ENCODE results near the gene MESP2.

The MESP2 gene

DNA sequence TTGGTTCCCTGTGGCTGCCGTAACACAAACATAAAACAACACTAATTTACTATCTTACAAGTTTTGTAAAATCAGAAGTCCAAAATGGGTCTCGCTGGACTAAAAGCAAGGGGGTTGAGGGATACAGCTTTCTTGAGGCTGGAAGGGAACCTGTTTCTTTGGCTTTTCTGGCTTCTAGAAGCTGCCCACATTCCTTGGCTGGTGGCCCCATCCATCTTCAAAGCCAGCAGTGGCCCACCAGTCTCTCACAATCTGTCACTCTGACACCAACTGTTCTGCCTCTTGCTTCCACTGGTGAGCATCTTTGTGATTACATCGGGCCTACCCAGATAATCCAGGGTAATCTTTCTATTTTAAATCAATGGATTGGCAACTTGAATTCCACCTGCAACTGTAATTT lies 39.6 kb downstream of the MESP2 start:
- Histone ChIP-seq H3K4me3 (ENCODE audit: low read length) (no peak overlapping the region), H3K9me3 (ENCODE audit: control insufficient read depth, insufficient read depth, low read length) (no peaks in the 10 kb centered on the region), H3K36me3 (ENCODE audit: control insufficient read depth, low read length) (no peaks in the 10 kb centered on the region), H3K4me2 (ENCODE audit: low read length) (no peak overlapping the region), H3K9me2 (replicated peaks; ENCODE audit: control insufficient read depth, low read length) (no peaks in the 10 kb centered on the region), H3K79me2 (ENCODE audit: control insufficient read depth, low read length) (no peaks in the 10 kb centered on the region), H4K20me1 (ENCODE audit: control insufficient read depth, insufficient read depth, low read depth, low read length) (no peaks in the 10 kb centered on the region), H3K27ac (ENCODE audit: low read depth, low read length) (no peak overlapping the region), H3K27me3 (ENCODE audit: control insufficient read depth, low read length) (peaks cover 13% of the 10 kb centered on the region), H3F3A (ENCODE audit: control insufficient read depth, insufficient read depth) (no peaks in the 10 kb centered on the region), H3K4me1 (ENCODE audit: control insufficient read depth, low read length) (no peaks in the 10 kb centered on the region)
- TF ChIP-seq, protein P1, sequence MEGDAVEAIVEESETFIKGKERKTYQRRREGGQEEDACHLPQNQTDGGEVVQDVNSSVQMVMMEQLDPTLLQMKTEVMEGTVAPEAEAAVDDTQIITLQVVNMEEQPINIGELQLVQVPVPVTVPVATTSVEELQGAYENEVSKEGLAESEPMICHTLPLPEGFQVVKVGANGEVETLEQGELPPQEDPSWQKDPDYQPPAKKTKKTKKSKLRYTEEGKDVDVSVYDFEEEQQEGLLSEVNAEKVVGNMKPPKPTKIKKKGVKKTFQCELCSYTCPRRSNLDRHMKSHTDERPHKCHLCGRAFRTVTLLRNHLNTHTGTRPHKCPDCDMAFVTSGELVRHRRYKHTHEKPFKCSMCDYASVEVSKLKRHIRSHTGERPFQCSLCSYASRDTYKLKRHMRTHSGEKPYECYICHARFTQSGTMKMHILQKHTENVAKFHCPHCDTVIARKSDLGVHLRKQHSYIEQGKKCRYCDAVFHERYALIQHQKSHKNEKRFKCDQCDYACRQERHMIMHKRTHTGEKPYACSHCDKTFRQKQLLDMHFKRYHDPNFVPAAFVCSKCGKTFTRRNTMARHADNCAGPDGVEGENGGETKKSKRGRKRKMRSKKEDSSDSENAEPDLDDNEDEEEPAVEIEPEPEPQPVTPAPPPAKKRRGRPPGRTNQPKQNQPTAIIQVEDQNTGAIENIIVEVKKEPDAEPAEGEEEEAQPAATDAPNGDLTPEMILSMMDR (IDR thresholded peaks at IDR 0.05; ENCODE audit: low read depth, low read length, poor library complexity, severe bottlenecking) = no peak
- TF ChIP-seq EZH2phosphoT487 (IDR thresholded peaks at IDR 0.05; ENCODE audit: borderline replicate concordance, low read length) = no peak

GRCh38 chr15:89817701-89818280 lies 41.7 kb downstream of the MESP2 start:
- Histone ChIP-seq H3K27ac (ENCODE audit: low read depth, low read length) (no peak overlapping the region), H3K4me2 (ENCODE audit: low read length) (no peak overlapping the region), H3K79me2 (ENCODE audit: control insufficient read depth, low read length) (no peaks in the 10 kb centered on the region), H3K4me3 (ENCODE audit: low read length) (no peak overlapping the region), H3K4me1 (ENCODE audit: control insufficient read depth, low read length) (no peaks in the 10 kb centered on the region), H3K9me3 (ENCODE audit: control insufficient read depth, insufficient read depth, low read length) (no peaks in the 10 kb centered on the region), H3K27me3 (ENCODE audit: control insufficient read depth, low read length) (peaks cover 24% of the 10 kb centered on the region), H3K36me3 (ENCODE audit: control insufficient read depth, low read length) (no peaks in the 10 kb centered on the region), H3F3A (ENCODE audit: control insufficient read depth, insufficient read depth) (no peaks in the 10 kb centered on the region), H3K9me2 (replicated peaks; ENCODE audit: control insufficient read depth, low read length) (no peaks in the 10 kb centered on the region), H4K20me1 (ENCODE audit: control insufficient read depth, insufficient read depth, low read depth, low read length) (no peaks in the 10 kb centered on the region)
- no peak for TF ChIP-seq EZH2phosphoT487 (IDR thresholded peaks at IDR 0.05; ENCODE audit: borderline replicate concordance, low read length)
- TF ChIP-seq, protein P1 (IDR thresholded peaks at IDR 0.05; ENCODE audit: low read depth, low read length, poor library complexity, severe bottlenecking) = no peak

GRCh38 chr15:89818287-89818686 lies 42.2 kb downstream of the MESP2 start:
- H3K79me2 ChIP-seq (ENCODE audit: control insufficient read depth, low read length) = no peaks in the 10 kb centered on the region
- TF ChIP-seq EZH2phosphoT487 (IDR thresholded peaks at IDR 0.05; ENCODE audit: borderline replicate concordance, low read length) = no peak
- TF ChIP-seq, protein P1 (IDR thresholded peaks at IDR 0.05; ENCODE audit: low read depth, low read length, poor library complexity, severe bottlenecking) = no peak
- H3K4me2 ChIP-seq (ENCODE audit: low read length) = no peak overlapping the region
- peaks cover 24% of the 10 kb centered on the region for H3K27me3 ChIP-seq (ENCODE audit: control insufficient read depth, low read length)
- H3K36me3 ChIP-seq (ENCODE audit: control insufficient read depth, low read length) = no peaks in the 10 kb centered on the region
- no peaks in the 10 kb centered on the region for H3K9me2 ChIP-seq (replicated peaks; ENCODE audit: control insufficient read depth, low read length)
- H3K4me3 ChIP-seq (ENCODE audit: low read length) = no peak overlapping the region
- H3K27ac ChIP-seq (ENCODE audit: low read depth, low read length) = no peak overlapping the region
- H3K9me3 ChIP-seq (ENCODE audit: control insufficient read depth, insufficient read depth, low read length) = no peaks in the 10 kb centered on the region
- no peaks in the 10 kb centered on the region for H4K20me1 ChIP-seq (ENCODE audit: control insufficient read depth, insufficient read depth, low read depth, low read length)
- no peaks in the 10 kb centered on the region for H3K4me1 ChIP-seq (ENCODE audit: control insufficient read depth, low read length)
- H3F3A ChIP-seq (ENCODE audit: control insufficient read depth, insufficient read depth) = no peaks in the 10 kb centered on the region

Measured in DOHH2 (cell line).